PC-3 (cell line): ENCODE results near the gene DCHS1.

ENCODE experiments used
- CTCF ChIP-seq: fragments of 300-600 bp; sonication (generic); conservative IDR thresholded peaks from 2 replicates; pipeline ENCODE4 v1.5.1; 2017; ENCODE audit warnings: antibody characterized with exemption, low read depth, mild to moderate bottlenecking, low read length
- EZH2phosphoT487 ChIP-seq: fragments of 300-600 bp; sonication (generic); IDR thresholded peaks from 2 replicates; pipeline ENCODE4 v1.6.1; 2018; ENCODE audit warnings: mild to moderate bottlenecking, antibody characterized with exemption, low read length, borderline replicate concordance

GRCh38 chr11:6653097-6653496 is 2.5 kb downstream of the DCHS1 start:
- TF ChIP-seq CTCF (no peak), EZH2phosphoT487 (no peak)
